Right hindlimb (tissue), 1 donor: Measurements from ENCODE around the gene POLE.

Experiments used
- DNase-seq: peaks from one replicate; pipeline ENCODE4 v3.0.0-alpha.2; 2018

The POLE gene, protein sequence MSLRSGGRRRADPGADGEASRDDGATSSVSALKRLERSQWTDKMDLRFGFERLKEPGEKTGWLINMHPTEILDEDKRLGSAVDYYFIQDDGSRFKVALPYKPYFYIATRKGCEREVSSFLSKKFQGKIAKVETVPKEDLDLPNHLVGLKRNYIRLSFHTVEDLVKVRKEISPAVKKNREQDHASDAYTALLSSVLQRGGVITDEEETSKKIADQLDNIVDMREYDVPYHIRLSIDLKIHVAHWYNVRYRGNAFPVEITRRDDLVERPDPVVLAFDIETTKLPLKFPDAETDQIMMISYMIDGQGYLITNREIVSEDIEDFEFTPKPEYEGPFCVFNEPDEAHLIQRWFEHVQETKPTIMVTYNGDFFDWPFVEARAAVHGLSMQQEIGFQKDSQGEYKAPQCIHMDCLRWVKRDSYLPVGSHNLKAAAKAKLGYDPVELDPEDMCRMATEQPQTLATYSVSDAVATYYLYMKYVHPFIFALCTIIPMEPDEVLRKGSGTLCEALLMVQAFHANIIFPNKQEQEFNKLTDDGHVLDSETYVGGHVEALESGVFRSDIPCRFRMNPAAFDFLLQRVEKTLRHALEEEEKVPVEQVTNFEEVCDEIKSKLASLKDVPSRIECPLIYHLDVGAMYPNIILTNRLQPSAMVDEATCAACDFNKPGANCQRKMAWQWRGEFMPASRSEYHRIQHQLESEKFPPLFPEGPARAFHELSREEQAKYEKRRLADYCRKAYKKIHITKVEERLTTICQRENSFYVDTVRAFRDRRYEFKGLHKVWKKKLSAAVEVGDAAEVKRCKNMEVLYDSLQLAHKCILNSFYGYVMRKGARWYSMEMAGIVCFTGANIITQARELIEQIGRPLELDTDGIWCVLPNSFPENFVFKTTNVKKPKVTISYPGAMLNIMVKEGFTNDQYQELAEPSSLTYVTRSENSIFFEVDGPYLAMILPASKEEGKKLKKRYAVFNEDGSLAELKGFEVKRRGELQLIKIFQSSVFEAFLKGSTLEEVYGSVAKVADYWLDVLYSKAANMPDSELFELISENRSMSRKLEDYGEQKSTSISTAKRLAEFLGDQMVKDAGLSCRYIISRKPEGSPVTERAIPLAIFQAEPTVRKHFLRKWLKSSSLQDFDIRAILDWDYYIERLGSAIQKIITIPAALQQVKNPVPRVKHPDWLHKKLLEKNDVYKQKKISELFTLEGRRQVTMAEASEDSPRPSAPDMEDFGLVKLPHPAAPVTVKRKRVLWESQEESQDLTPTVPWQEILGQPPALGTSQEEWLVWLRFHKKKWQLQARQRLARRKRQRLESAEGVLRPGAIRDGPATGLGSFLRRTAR (N-terminal part only)

DNA sequence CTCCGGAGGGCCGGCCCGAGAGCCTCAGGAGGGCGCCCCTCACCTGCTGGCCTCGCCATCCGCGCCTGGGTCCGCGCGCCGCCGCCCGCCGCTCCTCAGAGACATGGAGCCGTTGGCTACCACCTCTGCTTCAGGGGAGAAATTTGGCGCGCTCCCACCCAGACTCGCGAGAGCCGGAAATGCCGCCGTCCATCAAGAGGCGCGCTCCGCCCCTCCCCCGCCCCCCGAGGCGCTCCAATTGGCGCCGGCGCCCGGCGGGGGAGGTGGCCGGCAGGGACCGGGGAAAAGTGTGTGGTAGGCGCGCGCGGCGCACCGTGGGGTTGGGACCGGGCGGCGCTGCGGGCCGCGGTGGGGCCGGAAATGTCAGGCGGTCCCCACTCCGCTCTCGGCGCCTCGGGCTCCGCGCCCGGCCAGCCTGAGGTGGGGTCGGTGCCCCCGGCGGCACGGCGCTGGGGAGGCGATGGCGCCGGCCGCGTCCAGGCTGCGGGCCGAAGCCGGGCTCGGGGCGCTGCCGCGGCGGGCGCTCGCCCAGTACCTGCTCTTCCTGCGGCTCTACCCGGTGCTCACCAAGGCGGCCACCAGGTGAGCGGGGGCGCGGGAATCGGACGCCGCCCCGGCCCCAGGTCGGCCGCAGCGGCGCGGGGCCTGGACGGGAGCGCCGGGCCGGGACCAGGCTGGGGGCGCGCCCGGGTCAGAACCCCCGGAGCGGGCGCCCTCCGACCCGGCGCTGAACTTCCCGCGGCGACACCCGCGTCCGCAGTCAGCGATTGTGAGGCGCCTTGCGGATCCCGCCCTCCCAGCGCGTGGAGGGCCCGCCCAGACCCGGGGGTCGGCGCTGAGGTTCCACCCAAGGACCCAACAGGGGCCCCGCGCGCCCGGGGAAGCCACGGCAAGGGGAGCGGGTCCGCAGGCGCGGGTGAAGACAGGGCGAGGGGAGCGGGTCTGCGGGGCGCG is at the start of gene POLE, which contains the start of gene PXMP2:
Gene POLE, minus strand, starts transcription at position 132 of the 954 bp plus-strand sequence. Its CDS starts 27 bp downstream, at position 105.
Gene PXMP2, plus strand, starts transcription at position 377 of the 954 bp plus-strand sequence. Its CDS starts 84 bp downstream, at position 461.
- DNase-seq = peak; percentile 97

DNA sequence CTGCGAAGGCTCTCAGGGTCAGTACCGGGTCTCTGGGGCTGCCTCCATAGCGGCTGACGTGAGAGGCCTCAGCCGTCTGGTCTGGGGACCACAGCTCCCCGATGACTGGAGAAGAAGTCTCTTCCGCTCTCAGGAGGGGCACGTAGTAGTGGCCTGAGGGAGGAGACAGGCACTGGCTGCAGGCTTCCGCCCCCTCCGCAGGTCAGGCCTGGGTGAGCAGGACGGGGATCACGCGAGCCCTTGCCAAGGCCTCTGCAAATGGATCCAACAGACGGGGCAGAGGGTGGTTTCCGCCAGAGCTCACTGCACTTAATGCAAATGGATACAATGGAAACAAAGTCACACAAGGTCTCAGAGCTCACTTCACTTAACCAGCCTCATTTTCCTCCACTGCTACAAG is 49.8 kb upstream of the POLE start:
- DNase-seq = no peak

DNA sequence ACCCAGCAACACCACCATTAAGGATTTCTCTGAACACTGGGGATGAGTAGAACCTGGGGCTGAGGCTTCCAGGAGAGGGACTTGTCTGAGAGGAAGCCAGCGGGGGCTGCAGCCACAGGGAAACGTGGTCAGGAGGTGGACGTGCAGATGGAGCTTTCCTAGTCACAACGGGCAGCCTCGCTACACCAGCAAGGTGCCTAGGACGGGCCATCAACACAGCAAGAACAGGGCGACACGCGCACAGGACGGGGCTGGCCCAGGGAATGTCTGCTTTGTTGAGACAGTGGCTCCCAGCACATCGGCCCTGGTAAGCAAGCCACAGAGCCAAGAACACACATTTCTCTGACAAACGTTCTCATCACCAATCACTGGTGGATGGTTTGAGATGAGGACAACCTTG is 49.2 kb upstream of the POLE start:
- DNase-seq = no peak

DNA sequence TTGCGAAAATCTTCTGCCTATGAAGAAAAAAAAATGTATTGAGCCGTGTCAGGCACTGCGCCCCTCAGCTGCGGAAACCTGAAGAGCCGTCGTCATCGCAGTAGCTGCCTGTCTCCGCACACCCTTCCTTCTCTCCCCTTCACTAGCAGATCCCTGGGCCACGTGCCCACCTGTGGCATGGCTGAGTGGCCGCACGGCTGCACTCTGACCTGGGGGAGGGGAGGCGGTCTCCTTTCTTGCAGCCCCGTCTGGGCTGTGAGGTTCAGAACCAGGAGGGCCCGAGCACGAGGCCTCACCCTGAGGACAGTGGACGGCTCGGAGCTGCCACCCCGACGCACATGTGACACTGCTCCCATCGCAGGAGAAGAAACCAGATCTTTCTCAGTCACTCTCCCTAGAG is 48.4 kb upstream of the POLE start:
- DNase-seq = no peak

DNA sequence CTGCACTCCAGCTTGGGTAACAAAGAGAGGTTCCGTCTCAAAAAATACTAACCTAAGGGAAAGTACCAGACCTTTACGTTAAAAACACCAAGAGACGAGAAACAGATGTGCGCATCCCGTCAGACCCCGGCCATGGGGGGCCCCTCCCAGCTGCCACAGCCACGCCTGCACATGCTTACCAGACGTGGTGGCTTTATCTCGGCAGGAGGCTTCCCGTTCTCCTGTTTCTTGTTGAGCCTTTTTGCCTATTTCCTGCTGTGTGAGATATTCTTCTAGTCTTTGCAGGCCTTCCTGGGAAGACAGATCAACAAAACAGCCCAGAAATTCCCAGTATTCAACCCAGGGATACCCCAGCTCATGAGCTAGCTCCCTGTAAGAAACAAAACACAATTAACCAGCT is 47.1 kb upstream of the POLE start:
- DNase-seq = no peak

DNA sequence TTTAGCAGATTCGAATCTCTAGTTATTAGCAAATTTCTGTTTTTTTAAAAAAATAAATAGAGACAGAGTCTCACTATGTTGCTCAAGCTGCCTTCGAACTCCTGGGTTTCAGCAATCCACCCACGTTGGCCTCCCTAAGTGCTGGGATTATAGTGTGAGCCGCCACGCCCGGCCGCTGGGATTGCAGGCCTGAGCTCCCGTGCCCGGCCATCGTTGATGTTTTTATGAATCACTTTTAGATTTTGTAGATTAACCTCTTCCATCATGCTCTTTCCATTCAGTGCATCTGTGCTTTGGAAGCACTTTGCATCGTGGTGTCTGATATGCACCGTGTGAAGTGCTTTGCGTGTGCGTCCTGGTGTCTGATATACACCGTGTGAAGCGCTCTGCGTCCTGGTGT is 44.4 kb upstream of the POLE start:
- DNase-seq = no peak

DNA sequence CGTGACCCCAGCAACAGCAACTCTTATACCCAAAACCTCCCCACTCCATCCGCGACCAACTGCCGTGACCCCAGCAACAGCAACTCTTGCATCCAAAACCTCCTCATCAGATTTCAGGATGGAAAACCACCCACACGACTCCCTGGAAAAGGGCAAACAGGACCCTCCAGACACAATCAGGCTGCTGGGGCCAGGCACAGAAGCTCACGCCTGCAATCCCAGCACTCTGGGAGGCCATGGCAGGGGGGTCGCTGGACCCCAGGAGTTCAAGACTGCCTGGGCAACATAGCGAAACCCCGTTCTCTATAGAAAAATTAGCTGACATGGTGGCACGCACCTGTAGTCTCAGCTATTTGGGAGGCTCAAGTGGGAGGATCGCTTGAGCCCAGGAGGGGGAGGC is 43.2 kb upstream of the POLE start:
- DNase-seq = no peak

DNA sequence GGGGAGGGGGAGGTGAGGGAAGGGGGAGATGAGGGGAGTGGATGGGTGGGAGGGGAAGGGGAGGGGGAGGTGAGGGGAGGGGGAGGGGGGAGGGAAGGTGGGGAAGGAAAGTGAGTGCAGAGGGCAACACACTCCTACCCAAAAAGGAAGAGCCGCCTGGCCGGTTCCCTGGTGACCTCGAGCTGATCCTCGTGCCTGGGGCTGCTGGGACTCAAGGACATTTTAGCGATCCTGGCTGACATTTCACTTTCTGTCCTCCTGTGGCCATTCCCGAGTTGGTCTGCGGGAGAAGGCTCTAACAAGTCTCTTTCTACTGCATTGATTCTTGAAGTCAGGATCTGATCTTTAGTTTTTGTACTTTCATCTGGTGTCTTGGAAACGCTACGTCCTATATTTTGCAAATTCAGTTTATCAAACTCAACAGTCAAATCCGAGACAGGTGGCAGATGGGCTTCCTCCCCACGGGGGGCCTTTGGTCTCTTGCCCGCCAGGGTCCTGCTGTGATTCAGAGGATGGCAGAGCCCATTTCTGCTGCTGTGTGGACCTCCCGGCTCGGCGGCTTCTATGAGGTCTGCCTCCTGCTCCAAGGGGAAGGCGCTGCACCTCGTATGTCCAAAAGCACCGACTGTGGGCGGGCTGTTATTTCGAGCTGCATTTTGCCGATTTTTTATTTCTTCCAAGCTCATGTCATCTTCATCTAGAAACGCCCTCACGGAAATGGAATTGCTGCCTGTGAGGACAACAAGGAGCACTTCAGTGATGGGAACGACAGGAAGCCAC is 42.6 kb upstream of the POLE start:
- DNase-seq = no peak

DNA sequence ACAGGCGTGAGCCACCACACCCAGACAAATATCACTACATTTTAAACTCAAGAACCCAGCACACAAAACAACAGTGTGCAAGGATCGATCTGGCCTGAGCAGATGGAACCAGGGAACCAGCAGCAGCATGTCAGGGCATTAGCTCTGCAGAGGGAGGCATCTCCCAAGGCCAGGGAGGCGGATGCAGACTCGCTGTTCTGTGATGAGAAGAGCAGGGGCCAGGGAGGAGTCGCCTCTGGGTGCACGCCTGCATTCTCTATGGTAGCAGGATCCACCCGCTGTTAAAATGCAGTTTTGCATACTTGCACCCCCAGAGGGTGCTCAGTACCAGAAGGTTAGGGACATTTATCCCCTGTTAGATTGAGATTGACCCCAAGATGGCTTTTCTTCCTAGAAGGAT is 41.4 kb upstream of the POLE start:
- DNase-seq = no peak

DNA sequence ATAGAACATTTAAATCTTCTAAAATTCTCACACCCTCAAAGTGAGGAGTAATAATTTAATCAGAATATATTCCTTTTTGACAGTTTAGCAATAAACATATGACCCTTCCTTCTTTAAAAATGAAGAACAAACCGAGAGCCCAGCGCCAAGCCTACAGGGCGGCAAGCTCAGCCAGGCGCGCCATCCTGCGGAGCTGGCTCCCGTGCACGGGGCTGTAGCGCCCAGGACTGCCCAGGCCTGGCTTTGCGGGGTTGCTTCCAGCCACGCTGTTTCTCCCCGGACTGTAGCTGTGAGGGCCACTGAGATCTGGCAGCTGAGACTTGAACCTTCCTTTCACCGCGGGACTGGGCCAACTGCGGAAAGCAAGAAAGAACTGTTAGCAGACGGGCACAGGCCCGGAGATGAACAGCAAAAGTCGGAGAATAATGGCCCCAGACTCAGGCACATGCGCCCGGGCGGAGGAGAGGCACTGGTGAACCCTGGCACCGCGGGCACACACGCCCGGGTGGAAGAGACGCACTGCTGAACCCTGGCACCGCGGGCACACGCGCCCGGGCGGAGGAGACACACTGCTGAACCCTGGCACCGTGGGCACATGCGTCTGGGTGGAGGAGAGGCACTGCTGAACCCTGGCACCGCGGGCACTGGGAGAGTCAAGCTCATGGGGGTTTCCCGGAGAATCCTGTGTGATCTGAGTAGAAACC is 40.1 kb upstream of the POLE start:
- no peak for DNase-seq

DNA sequence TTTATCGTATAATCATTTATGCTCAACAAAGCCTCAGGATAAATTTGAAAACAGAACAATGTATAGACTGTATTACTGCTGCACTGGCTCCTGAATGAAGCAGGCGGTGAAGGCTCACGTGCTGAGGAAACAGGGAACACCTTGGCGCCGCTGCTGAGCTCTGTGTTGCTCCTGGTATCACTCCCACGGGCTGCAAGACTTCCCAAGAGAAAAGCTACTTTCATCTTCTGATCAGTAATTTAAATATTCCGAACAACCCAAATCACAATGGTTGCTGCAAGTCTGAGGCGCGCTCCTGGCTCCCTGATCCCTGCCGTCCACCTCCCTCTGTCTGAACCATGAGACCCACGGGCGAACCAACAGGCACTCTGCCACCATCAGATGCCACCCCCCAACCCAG is 39.2 kb upstream of the POLE start:
- DNase-seq = no peak

DNA sequence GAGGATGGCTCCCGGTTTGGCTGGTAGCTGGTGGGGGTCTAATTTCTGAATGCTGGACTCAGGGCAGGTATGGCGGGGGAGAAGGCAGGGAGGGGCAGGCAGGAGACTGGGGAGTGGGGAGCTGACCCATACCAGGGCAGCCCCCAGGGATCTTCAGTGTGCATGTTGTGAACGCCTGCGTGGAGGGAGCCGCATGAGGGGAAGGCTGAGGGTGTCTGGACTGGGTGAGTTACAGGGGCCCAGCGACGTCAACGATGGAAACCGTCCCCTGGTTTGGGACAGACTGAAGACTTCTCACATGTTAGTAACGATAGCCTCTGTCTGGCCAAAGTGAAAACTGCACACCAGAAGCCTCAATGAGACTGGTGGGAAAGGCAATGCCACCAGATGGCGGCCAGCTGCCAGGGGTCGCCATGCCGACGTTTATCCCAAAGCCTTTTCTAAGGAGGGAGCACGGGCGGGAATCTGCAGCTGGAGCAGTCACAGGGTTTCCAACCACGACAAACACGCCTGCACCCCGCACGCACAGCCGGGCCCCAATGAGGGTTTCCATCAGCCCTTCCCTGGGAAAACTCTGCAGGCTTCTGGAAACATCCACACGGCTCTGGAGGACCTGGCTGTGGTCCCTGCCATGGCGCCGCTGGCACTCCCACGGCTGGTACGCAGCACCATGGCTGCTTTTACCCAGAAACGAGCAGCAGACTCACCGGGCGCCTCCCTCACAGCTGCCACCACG is 37.5 kb upstream of the POLE start:
- peak; percentile 62 for DNase-seq

DNA sequence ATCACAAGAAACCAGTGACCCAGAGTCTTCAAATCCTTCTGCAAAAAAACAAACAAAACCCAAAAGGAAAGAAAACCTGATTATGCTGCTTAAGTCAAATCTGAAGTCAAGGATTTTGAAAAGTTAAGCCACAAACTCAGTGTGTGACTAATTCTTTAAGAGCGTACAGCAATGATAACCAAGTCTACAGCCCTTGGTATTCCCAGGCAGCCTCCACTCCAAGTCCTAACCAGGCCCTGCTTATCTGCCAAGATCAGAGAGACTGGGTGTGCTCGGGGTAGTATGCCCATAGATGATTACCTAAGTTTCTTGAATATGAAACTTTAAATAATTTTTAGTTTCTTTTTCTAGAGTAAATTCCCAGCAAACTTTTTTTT is 36.6 kb upstream of the POLE start:
- DNase-seq = no peak

DNA sequence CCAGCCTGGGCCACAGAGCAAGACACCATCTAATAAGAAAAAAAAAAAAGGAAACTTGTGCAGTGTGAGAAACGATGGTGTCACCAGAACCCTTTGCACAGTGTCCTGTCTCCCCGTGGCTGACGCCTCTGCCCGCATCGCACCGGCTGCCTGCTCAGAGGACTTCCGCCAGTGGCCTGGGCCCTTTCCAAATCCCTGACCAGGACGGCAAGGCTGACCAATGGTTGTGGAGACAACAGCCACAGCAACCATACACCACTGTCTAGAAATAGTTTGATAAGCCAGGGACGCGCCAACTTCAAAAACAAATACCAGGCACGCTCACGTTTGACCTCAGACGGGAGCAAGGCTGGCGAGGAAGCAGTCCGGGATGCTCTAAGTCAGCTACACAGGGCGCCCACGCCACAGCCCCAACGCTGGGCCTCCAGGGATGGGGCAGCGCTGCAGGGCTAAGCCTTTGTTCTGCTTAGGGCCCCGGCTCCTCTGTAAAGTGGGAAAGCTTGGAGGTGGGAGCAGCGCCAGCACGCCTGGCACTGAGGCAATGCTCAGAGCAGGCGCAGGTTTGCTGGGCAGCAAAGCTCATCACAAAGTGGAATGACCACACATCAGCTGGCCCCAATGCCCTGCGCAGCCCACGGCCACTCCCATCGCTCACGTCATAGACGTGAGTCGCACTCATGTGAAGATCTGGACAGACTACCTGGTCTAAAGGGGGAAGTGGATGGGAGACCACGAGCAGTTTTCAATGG is 36.0 kb upstream of the POLE start:
- DNase-seq = no peak

DNA sequence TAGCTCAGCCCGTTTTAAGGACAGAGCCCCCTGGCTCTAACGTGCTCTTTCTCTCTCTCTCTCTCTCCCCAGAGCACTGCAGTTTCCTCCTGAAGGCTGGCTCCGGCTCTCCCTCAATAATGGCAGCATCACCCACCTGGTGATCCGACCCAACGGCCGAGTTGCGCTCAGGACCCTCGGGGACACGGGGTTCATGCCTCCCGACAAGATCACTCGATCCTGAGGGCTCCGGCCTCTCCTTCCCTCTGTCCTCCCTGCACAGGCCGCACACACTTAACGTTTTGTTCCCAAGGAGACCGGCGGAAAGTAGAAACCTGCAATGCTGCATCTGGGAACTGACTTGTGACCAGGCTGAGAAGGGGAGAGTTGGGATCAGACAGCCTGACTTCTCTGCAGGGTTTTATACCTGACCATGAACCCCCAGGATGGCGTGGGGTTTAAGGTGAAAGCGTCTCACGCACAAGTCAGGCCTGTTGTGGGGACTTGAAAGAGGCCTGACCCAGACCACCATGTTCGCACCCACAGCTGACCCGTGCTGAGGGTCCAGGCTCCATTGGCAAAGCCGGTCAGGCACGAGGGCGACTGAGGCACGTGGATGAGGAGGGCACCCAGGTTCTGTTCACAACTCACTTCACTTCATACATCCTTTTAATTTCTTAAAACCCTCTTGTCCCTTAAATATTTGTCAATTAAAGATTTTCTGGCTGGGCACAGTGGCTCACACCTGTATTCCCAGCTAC is 33.6 kb upstream of the POLE start:
- DNase-seq = no peak

DNA sequence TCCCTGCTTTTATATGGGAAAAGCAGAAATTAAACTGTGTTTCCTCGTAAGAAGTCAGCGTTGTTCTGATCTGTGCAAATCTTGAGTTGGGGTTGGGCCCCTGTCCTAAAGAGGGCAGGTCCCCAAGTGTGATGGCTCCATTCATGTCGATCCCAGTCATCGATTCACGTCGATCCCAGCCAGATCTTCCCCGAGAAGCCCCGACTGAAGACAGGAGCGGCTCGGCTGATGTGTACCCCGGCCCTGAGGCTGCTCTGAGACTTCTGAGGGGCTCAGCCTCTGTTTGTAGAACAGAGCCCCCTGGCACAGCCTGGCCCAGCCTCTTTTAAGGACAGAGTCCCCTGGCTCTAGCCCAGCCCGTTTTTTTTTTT is 32.8 kb upstream of the POLE start:
- DNase-seq = no peak

DNA sequence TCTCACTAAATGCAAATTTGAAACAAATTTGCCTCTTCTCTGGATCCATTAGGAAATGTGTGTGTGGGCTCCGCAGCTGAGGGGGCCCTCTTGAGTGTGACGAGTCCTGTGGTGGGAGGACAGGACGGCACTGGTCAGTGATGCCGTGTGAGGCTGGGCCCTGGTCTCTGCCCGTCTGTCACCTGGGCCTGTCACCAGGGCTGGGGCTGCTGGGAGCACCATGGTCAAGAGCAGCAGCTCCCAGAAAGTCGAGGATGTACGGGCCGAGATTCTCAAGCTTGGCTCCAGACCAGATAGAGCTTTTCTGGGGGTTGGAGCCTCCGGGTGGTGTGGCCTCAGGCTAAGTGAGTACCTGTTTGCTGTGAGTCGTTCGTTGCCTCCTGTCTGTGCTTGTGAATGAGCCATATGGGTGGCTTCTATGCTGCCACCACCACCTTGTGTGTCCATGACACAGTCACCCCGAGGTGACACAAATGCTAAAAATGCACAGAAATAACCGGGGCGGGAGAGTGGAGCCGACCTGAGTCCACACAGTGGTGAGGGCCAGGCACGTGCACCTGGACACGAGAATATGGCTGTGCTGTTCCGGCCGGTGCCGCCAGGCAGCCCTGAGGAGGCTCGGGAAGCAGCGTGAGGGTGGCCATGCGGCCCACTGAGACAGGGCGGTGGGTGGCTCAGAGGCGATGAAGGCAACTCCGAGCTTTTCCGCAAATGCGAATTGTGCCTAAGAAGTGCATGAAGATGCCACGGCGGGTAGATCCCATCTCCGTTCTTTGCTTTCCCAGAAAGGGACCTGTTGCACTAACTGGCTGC is 32.2 kb upstream of the POLE start:
- no peak for DNase-seq
